ENCODE data around the gene FLCN. TPM values are rescaled to one million over a fixed set of nuclear protein-coding genes. Genes with fewer than 3 reads are reported as not detected.

The FLCN gene
- total RNA-seq, 1 experiment from 2014 or later: 35.3 TPM

- Mint-ChIP-seq H3K36me3 (ENCODE audit: insufficient read depth, unreplicated experiment) (peaks cover 56% of the 10 kb centered on the region), H3K4me1 (ENCODE audit: low read depth, unreplicated experiment) (no peaks in the 10 kb centered on the region), H3K27me3 (ENCODE audit: unreplicated experiment) (no peaks in the 10 kb centered on the region), H3K27ac (ENCODE audit: unreplicated experiment) (no peak overlapping the region), H3K4me3 (ENCODE audit: low read depth, unreplicated experiment) (no peak overlapping the region), H3K9me3 (ENCODE audit: low read depth, unreplicated experiment) (no peaks in the 10 kb centered on the region)
- CTCF ChIA-PET: no interaction called here
- no TSS peak for BruUV-seq (replicated peaks)
- DNase-seq: no peak
- TF ChIP-seq CTCF (IDR thresholded peaks at IDR 0.05; ENCODE audit: unreplicated experiment): no peak
- intact Hi-C loops (cut with micrococcal nuclease; ENCODE audit: unreplicated experiment): no loop called here
Observed at GRCh38 chr17:17167986-17168385, 69.0 kb downstream of the FLCN start.

GRCh38 chr17:17167356-17167755, 69.6 kb downstream of the FLCN start:
- TF ChIP-seq CTCF (IDR thresholded peaks at IDR 0.05; ENCODE audit: unreplicated experiment): no peak
- Mint-ChIP-seq H3K4me3 (ENCODE audit: low read depth, unreplicated experiment) (no peak overlapping the region), H3K27ac (ENCODE audit: unreplicated experiment) (no peak overlapping the region), H3K36me3 (ENCODE audit: insufficient read depth, unreplicated experiment) (peaks cover 52% of the 10 kb centered on the region), H3K9me3 (ENCODE audit: low read depth, unreplicated experiment) (no peaks in the 10 kb centered on the region), H3K27me3 (ENCODE audit: unreplicated experiment) (no peaks in the 10 kb centered on the region), H3K4me1 (ENCODE audit: low read depth, unreplicated experiment) (no peaks in the 10 kb centered on the region)
- CTCF ChIA-PET: no interaction called here
- BruUV-seq (replicated peaks): no TSS peak
- intact Hi-C loops (cut with micrococcal nuclease; ENCODE audit: unreplicated experiment): no loop called here
- DNase-seq: no peak

GRCh38 chr17:17166446-17166845, 70.5 kb downstream of the FLCN start:
- CTCF ChIA-PET: no interaction called here
- H3K4me3 Mint-ChIP-seq (ENCODE audit: low read depth, unreplicated experiment): no peak overlapping the region
- H3K36me3 Mint-ChIP-seq (ENCODE audit: insufficient read depth, unreplicated experiment): peaks cover 48% of the 10 kb centered on the region
- H3K27ac Mint-ChIP-seq (ENCODE audit: unreplicated experiment): no peak overlapping the region
- H3K9me3 Mint-ChIP-seq (ENCODE audit: low read depth, unreplicated experiment): no peaks in the 10 kb centered on the region
- intact Hi-C loops (cut with micrococcal nuclease; ENCODE audit: unreplicated experiment): no loop called here
- no TSS peak for BruUV-seq (replicated peaks)
- H3K4me1 Mint-ChIP-seq (ENCODE audit: low read depth, unreplicated experiment): no peaks in the 10 kb centered on the region
- no peak for DNase-seq
- H3K27me3 Mint-ChIP-seq (ENCODE audit: unreplicated experiment): no peaks in the 10 kb centered on the region
- no peak for TF ChIP-seq CTCF (IDR thresholded peaks at IDR 0.05; ENCODE audit: unreplicated experiment)

- CTCF ChIA-PET: interaction anchor here (0.6 kb wide), 2 partner anchors 9 to 99 kb away, joined by 4 to 5 read pairs; no protein-coding TSS in a partner anchor
- Mint-ChIP-seq H3K4me1 (ENCODE audit: low read depth, unreplicated experiment) (no peaks in the 10 kb centered on the region), H3K27ac (ENCODE audit: unreplicated experiment) (no peak overlapping the region), H3K27me3 (ENCODE audit: unreplicated experiment) (no peaks in the 10 kb centered on the region), H3K9me3 (ENCODE audit: low read depth, unreplicated experiment) (no peaks in the 10 kb centered on the region), H3K4me3 (ENCODE audit: low read depth, unreplicated experiment) (no peak overlapping the region), H3K36me3 (ENCODE audit: insufficient read depth, unreplicated experiment) (peaks cover 49% of the 10 kb centered on the region)
- BruUV-seq (replicated peaks): no TSS peak
- no peak for DNase-seq
- intact Hi-C loops (cut with micrococcal nuclease; ENCODE audit: unreplicated experiment): no loop called here
- TF ChIP-seq CTCF (IDR thresholded peaks at IDR 0.05; ENCODE audit: unreplicated experiment): no peak
Observed at GRCh38 chr17:17165666-17166308, 71.2 kb downstream of the FLCN start.

Data from Calu3 (cell line).